ENCODE measurements around the gene NEUROG1. TPM values are rescaled to one million over a fixed set of nuclear protein-coding genes. Genes with fewer than 3 reads are reported as not detected.
A peak's percentile ranks its signal among the peaks of the same experiment; 100 is the strongest.

Gene NEUROG1
- total RNA-seq, 1 donor from 2014 or later, result not detected

GRCh38 chr5:135553688-135554462 is 18.1 kb upstream of the NEUROG1 start:
- Histone ChIP-seq H3K36me3 (ENCODE audit: control insufficient read depth, insufficient read depth, low read length) (no peaks in the 10 kb centered on the region), H3K4me3 (ENCODE audit: low read depth, low read length) (no peak overlapping the region), H3K27me3 (ENCODE audit: control insufficient read depth, insufficient read depth, low read length) (peaks cover 8% of the 10 kb centered on the region)
- DNase-seq (ENCODE audit: low read depth), result peak; percentile 60
- TF ChIP-seq CTCF (IDR thresholded peaks at IDR 0.05; ENCODE audit: insufficient read depth, low read length, severe bottlenecking), result peak; percentile 80
- FAIRE-seq, result peak; percentile 47

GRCh38 chr5:135551593-135552447 is 16.1 kb upstream of the NEUROG1 start:
- peak; percentile 80 for TF ChIP-seq CTCF (IDR thresholded peaks at IDR 0.05; ENCODE audit: insufficient read depth, low read length, severe bottlenecking)
- FAIRE-seq (peak; percentile 92), DNase-seq (ENCODE audit: low read depth) (peak; percentile 73)
- H3K4me3 ChIP-seq (ENCODE audit: low read depth, low read length), result no peak overlapping the region
- H3K27me3 ChIP-seq (ENCODE audit: control insufficient read depth, insufficient read depth, low read length), result peaks cover 14% of the 10 kb centered on the region
- H3K36me3 ChIP-seq (ENCODE audit: control insufficient read depth, insufficient read depth, low read length), result no peaks in the 10 kb centered on the region

DNA sequence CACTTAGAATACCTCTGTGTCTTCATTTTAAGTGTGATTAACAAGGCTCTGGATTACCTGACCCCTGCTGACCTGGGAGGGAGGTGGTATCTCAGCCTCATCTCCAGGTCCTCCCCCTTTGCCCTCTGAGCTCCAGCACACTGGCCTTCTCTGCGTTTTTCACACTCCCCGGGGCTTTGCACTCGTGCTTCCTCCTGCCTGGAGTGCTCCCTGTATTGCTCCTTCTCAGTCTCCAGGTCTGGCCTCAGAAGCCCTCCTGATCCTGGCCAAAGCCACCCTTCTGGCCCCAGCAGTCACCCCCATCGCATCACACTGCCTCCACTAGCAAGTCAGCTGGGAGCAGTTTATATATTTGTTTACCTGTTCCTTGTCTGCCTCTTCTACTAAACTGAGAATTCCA is 13.6 kb upstream of the NEUROG1 start:
- H3K27me3 ChIP-seq (ENCODE audit: control insufficient read depth, insufficient read depth, low read length), result peaks cover 23% of the 10 kb centered on the region

GRCh38 chr5:135547590-135548254 is 12.0 kb upstream of the NEUROG1 start:
- TF ChIP-seq CTCF (IDR thresholded peaks at IDR 0.05; ENCODE audit: insufficient read depth, low read length, severe bottlenecking), result no peak
- Histone ChIP-seq H3K36me3 (ENCODE audit: control insufficient read depth, insufficient read depth, low read length) (no peaks in the 10 kb centered on the region), H3K27me3 (ENCODE audit: control insufficient read depth, insufficient read depth, low read length) (peaks cover 31% of the 10 kb centered on the region), H3K4me3 (ENCODE audit: low read depth, low read length) (no peak overlapping the region)
- DNase-seq (ENCODE audit: low read depth) (no peak), FAIRE-seq (no peak)

More for the DNA sequence above, 13.6 kb upstream of the NEUROG1 start:
- FAIRE-seq, result no peak
- no peak for TF ChIP-seq CTCF (IDR thresholded peaks at IDR 0.05; ENCODE audit: insufficient read depth, low read length, severe bottlenecking)
- Histone ChIP-seq H3K4me3 (ENCODE audit: low read depth, low read length) (no peak overlapping the region), H3K36me3 (ENCODE audit: control insufficient read depth, insufficient read depth, low read length) (no peaks in the 10 kb centered on the region)
- no peak for DNase-seq (ENCODE audit: low read depth)

DNA sequence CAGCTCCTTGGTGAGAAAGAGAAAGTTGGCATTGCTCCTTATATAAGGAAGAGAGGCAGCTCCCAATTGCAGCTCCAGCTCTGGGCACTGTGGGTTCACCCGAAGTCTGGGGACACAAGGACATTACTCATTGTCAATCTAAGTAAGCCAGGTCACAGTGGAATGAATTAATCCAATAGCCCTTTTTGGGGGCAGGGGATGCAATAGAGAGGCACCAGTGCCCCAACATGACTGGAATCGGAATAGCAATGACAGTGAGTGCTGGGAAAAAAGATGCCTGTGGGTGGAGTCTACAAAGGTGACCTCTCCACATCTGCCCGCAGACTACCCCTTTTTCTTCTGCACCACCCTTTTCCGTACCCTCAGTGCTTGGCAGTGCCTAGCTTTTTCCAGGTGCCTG is 11.1 kb upstream of the NEUROG1 start:
- H3K4me3 ChIP-seq (ENCODE audit: low read depth, low read length), result no peak overlapping the region
- no peaks in the 10 kb centered on the region for H3K36me3 ChIP-seq (ENCODE audit: control insufficient read depth, insufficient read depth, low read length)
- TF ChIP-seq CTCF (IDR thresholded peaks at IDR 0.05; ENCODE audit: insufficient read depth, low read length, severe bottlenecking), result no peak
- H3K27me3 ChIP-seq (ENCODE audit: control insufficient read depth, insufficient read depth, low read length), result peaks cover 36% of the 10 kb centered on the region
- FAIRE-seq, result no peak
- DNase-seq (ENCODE audit: low read depth), result no peak
